ENCODE data around the gene CENPB. TPM values are rescaled to one million over a fixed set of nuclear protein-coding genes. Genes with fewer than 3 reads are reported as not detected.

Gene CENPB
- polyA plus RNA-seq, 1 experiment, result 29.7 TPM

DNA sequence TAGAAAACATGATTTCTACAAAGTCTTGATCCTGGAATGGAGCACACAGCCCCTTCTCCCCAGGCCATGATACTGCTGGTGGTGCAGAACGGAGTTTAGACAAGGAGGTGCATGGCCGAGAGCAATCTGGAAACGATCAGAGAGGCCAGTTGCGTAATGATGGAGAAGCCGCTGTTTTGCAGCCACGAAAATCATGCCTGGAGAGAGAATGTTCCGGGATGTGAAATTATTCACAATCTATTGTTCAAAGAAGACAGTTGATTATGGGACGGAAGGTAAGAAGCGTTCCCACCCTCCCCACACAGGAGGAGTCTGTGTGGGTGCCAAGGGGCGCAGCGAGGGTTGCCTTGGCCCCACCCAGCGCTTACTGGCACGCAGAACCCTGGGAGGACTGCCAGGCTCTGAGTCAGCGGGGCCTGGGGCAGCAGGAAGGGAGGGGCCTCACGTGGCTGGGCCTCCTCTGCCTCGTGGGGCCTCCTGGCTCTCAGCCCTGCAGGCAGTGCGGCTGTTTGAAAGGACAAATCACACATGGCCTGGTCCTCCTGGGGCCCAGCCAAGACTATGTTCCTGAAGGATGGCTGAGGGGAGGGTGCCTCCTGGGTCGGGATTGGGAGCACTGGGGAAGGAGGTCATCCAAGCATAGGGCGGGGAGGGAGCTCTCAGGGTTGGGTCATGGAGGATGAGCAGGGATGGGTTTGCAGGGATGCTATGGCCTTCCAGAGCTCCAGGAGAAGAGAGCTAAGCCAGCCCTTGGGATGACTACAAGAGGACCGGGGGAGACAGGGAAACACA, 25.1 kb upstream of the CENPB start:
- ChIA-PET POLR2A (interaction anchor here (0.8 to 2.1 kb wide), 4 partner anchors 9 to 26 kb away, joined by 3 to 20 read pairs (median 8); partner anchors contain the start of genes AP5S1 and CDC25B), CTCF (interaction anchor here (0.9 to 2.0 kb wide), 4 partner anchors 9 to 135 kb away, joined by 3 to 9 read pairs (median 4); partner anchors contain the start of genes AP5S1, CDC25B and CENPB)
- TF ChIP-seq, protein P1, sequence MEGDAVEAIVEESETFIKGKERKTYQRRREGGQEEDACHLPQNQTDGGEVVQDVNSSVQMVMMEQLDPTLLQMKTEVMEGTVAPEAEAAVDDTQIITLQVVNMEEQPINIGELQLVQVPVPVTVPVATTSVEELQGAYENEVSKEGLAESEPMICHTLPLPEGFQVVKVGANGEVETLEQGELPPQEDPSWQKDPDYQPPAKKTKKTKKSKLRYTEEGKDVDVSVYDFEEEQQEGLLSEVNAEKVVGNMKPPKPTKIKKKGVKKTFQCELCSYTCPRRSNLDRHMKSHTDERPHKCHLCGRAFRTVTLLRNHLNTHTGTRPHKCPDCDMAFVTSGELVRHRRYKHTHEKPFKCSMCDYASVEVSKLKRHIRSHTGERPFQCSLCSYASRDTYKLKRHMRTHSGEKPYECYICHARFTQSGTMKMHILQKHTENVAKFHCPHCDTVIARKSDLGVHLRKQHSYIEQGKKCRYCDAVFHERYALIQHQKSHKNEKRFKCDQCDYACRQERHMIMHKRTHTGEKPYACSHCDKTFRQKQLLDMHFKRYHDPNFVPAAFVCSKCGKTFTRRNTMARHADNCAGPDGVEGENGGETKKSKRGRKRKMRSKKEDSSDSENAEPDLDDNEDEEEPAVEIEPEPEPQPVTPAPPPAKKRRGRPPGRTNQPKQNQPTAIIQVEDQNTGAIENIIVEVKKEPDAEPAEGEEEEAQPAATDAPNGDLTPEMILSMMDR (IDR thresholded peaks at IDR 0.05; ENCODE audit: low read depth, low read length), result no peak
- no peaks in the 10 kb centered on the region for H3K9me3 ChIP-seq (ENCODE audit: control insufficient read depth, insufficient read depth, low read length)
- DNase-seq (ENCODE audit: low read depth, low spot score), result peak; percentile 99
- peak overlapping the region; percentile 46 for H3K4me3 ChIP-seq (ENCODE audit: low read depth, low read length)
- peak overlapping the region; percentile 94 for H3K27ac ChIP-seq (ENCODE audit: low read depth, low read length)
- H3K27me3 ChIP-seq (ENCODE audit: control insufficient read depth, insufficient read depth, low read length), result no peaks in the 10 kb centered on the region

DNA sequence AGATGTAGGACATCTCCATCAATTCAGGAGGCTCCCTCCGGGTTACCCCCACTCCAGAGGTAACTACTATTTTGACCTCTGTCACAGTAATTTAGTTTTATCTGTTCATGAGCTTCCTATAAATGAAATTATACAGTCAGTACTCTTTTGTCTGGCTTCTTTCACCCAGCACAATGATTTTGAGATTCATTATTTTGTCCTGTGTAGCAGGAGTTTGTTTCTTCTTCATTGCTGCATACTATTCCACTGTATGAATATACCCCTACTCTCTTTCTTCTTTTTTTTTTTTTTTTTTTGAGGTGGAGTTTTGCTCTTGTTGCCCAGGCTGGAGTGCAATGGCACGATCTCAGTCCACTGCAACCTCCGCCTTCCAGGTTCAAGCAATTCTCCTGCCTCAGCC, 22.0 kb upstream of the CENPB start:
- Histone ChIP-seq H3K27me3 (ENCODE audit: control insufficient read depth, insufficient read depth, low read length) (no peaks in the 10 kb centered on the region), H3K27ac (ENCODE audit: low read depth, low read length) (peak overlapping the region; percentile 99), H3K4me3 (ENCODE audit: low read depth, low read length) (no peak overlapping the region), H3K9me3 (ENCODE audit: control insufficient read depth, insufficient read depth, low read length) (no peaks in the 10 kb centered on the region)
- ChIA-PET POLR2A (interaction anchor here (0.6 kb wide), 1 partner anchor 128 kb away, joined by 3 read pairs; no protein-coding TSS in a partner anchor), CTCF (interaction anchor here (0.7 kb wide), 2 partner anchors 128 to 133 kb away, joined by 3 to 5 read pairs; no protein-coding TSS in a partner anchor)
- TF ChIP-seq, protein P1 (IDR thresholded peaks at IDR 0.05; ENCODE audit: low read depth, low read length), result no peak
- DNase-seq (ENCODE audit: low read depth, low spot score), result no peak

DNA sequence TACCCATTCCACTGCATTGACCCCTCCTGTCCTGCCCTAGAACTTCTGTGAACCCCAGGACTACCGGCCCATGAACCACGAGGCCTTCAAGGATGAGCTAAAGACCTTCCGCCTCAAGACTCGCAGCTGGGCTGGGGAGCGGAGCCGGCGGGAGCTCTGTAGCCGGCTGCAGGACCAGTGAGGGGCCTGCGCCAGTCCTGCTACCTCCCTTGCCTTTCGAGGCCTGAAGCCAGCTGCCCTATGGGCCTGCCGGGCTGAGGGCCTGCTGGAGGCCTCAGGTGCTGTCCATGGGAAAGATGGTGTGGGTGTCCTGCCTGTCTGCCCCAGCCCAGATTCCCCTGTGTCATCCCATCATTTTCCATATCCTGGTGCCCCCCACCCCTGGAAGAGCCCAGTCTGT, 18.2 kb upstream of the CENPB start:
- TF ChIP-seq, protein P1 (IDR thresholded peaks at IDR 0.05; ENCODE audit: low read depth, low read length), result no peak
- Histone ChIP-seq H3K4me3 (ENCODE audit: low read depth, low read length) (no peak overlapping the region), H3K27ac (ENCODE audit: low read depth, low read length) (peak overlapping the region; percentile 99), H3K9me3 (ENCODE audit: control insufficient read depth, insufficient read depth, low read length) (no peaks in the 10 kb centered on the region; the same call in 1 of the 2 replicates), H3K27me3 (ENCODE audit: control insufficient read depth, insufficient read depth, low read length) (no peaks in the 10 kb centered on the region)
- POLR2A ChIA-PET, result interaction anchor here (0.6 to 2.1 kb wide), 2 partner anchors 9 to 10 kb away, joined by 5 read pairs; partner anchors contain the start of gene CDC25B
- no peak for DNase-seq (ENCODE audit: low read depth, low spot score)
- CTCF ChIA-PET, result interaction anchor here (1.6 to 2.8 kb wide), 2 partner anchors 14 to 16 kb away, joined by 5 to 8 read pairs; partner anchors contain the start of gene AP5S1

DNA sequence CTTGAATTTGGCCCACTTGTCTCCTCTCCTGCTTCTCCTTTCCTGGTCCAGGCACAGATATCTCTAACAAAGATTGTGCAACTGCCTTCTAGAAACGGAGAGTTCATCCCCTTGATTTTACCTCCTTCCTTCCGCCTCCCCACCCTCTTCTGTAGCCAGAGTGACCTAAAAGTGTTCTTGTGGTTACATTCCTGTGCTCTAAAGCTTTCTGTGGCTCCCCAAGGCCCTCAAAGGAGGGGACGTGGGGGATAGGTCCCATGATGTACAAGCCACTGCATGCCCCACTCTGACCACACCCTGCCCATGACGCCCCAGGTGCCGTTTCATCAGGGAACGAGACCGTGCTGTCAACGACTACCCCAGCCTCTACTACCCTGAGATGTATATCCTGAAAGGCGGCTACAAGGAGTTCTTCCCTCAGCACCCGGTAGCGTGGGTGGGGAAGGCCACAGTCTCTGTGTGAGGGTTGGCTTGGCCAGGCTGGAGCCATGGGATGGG, 17.8 kb upstream of the CENPB start:
- no peaks in the 10 kb centered on the region; the same call in 1 of the 2 replicates for H3K9me3 ChIP-seq (ENCODE audit: control insufficient read depth, insufficient read depth, low read length)
- no peaks in the 10 kb centered on the region for H3K27me3 ChIP-seq (ENCODE audit: control insufficient read depth, insufficient read depth, low read length)
- TF ChIP-seq, protein P1 (IDR thresholded peaks at IDR 0.05; ENCODE audit: low read depth, low read length), result no peak
- peak overlapping the region; percentile 57 for H3K27ac ChIP-seq (ENCODE audit: low read depth, low read length)
- ChIA-PET POLR2A (interaction anchor here (2.1 kb wide), 1 partner anchor 8 kb away, joined by 5 read pairs; the partner anchor contains the start of gene CDC25B), CTCF (interaction anchor here (1.6 to 2.8 kb wide), 2 partner anchors 14 to 17 kb away, joined by 5 to 8 read pairs; partner anchors contain the start of gene AP5S1)
- DNase-seq (ENCODE audit: low read depth, low spot score), result no peak
- H3K4me3 ChIP-seq (ENCODE audit: low read depth, low read length), result no peak overlapping the region

Data from AG04450 (cell line).